GM18909 (cell line): ENCODE measurements around the gene ERBB2.
"Not testable (repeated sequence)": the region's sequence is repeated elsewhere in the genome, so short reads cannot be mapped to it uniquely, and the experiment has no call there.

ENCODE experiments used
- ATAC-seq: cut with Tn5 transposase; IDR thresholded peaks from one replicate; pipeline ENCODE4 v1.9.1; 2021; ENCODE audit warnings: mild to moderate bottlenecking; ENCODE audit not compliant: unreplicated experiment, poor library complexity

The ERBB2 gene

GRCh38 chr17:39676198-39676819 is 23.6 kb upstream of the ERBB2 start:
- no peak for ATAC-seq

DNA sequence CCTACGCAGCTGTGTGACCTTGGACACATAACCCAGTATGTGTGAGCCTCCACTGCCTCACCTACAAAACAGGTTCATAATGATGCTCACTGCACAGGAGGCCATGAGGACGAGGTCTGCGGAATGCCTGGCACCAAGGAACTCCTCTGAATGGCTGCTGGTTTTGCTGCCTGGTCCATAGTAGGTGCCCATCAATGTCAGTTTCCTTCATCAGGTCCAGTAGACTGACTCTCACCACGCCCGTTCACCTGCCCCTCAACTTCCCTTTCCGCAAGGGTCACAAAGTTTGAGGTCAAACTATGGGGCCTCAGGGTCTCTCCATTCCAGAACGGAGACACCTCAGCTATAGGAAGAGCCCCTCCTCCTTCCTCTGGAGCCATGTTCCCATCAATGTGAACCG is 22.8 kb upstream of the ERBB2 start:
- no peak for ATAC-seq

GRCh38 chr17:39677542-39678339 is 22.1 kb upstream of the ERBB2 start:
- no peak for ATAC-seq

GRCh38 chr17:39678340-39679116 is 21.3 kb upstream of the ERBB2 start:
- no peak for ATAC-seq

DNA sequence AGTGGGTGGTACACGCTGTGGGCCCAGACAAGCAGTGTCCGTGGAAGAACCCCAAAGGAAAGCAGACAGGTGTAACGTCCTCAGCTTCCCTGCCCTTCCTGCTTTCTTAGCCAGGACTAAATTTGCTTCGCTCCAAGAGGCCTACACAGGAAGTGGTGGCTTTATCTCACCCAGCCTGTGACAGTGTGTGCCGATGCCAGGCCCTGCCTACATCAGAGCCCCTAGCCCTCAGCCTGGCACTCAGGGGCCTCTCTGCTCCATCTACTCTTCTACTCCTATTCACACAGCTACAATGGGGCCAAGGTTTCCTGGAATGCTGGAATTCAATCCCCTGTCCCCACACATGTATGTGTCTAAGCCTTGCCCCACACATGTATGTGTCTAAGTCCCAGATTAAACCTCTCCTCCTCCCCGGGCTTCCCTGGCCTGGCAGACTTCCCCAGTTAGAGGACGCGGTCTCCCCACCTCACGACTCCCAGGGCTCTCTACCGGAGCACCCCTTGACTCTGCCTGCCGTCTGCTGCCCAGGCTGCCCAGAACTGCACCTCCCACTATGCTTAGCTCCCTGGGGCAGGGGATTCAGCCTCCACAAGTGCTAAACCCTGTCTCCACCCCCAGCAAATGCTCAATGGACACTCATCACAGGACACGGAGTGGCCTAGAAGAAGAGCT is 20.2 kb upstream of the ERBB2 start:
- no peak for ATAC-seq

- ATAC-seq, result no peak
These were observed 16.4 kb upstream of the ERBB2 start for GRCh38 chr17:39683295-39683939.

GRCh38 chr17:39684369-39685192 is 15.3 kb upstream of the ERBB2 start:
- no peak for ATAC-seq

GRCh38 chr17:39687101-39687545 is 12.7 kb upstream of the ERBB2 start:
- ATAC-seq, result no peak

- ATAC-seq, result peak; percentile 91
These were observed 12.1 kb upstream of the ERBB2 start, which contains the start of gene PGAP3 for GRCh38 chr17:39687546-39688474. Gene PGAP3 (minus strand): TSS chr17:39688057. CDS start chr17:39688014, 43 bp downstream.

DNA sequence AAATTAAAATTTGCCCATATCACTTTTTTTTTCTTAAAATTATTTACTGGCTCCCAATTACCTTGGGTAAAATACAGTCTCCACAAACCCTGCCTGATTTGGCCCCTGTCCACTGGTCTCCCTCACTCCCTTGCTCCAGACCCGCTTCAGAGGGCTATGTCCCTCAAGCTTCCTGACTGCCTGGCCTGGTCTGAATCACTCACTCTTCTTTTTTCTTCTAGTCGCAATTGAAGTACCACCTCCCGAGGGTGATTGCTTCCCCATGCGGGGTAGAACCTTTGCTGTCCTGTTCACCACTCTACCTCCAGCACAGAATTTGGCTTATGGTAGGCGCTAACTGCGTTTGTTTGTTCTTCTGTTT is 11.4 kb upstream of the ERBB2 start:
- ATAC-seq, result no peak

- no peak for ATAC-seq
These were observed 10.9 kb upstream of the ERBB2 start for GRCh38 chr17:39688945-39689344.

DNA sequence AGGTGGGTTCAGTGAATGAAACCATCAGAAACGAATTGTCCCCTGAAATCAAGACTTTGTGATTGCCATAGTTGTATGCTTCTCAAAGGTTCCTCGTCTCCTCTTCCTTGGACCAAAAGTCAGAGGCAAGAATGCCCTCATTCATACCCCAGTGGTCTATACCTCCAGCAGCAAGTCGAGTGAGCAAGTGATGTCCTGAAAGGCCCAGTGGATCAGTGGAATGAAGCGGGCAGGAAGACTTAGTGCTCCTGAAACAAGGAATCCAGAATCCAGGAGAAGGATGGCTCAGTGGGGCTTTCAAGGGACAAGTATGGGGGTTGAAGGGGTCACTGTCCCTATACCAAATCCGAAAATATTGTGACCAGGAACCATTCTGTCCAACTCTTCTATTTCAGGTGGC is 5.3 kb upstream of the ERBB2 start:
- ATAC-seq, result no peak

DNA sequence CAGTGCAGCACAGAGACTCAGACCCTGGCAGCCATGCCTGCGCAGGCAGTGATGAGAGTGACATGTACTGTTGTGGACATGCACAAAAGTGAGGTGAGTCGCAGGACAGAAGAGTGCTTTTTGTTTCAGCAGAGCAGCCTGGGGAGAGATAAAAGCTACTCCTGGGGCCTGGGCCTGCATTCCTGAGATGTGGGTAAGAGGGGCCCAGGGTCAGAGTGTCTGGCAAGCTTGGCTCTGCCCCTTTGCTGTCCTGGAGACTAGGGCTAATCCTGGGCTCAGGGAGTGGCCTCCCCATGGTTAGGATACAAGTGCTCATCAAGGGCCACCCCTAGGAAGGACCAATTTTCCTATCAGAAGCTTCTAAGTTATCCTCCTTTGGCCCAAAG is 4.8 kb upstream of the ERBB2 start:
- ATAC-seq, result no peak

DNA sequence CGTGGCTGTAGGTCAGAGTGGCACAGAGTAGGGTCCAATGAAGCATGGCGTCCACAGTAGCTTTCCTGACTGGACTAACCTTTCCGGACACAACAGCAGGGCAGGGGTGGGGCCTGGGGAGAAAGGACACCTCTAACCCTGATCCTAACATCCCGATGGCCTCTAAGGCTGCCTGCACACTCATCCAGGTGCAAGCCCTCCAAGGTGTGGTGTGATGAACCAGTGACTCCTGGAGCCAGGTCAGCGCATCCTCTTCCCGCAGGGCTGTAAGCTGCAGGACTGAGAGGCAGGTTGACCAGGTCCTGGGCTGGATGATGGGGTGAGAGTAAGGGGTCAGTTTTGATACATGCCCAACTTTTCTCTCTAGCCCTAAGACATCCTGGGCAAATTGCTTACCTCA is 3.1 kb upstream of the ERBB2 start:
- ATAC-seq, result no peak

DNA sequence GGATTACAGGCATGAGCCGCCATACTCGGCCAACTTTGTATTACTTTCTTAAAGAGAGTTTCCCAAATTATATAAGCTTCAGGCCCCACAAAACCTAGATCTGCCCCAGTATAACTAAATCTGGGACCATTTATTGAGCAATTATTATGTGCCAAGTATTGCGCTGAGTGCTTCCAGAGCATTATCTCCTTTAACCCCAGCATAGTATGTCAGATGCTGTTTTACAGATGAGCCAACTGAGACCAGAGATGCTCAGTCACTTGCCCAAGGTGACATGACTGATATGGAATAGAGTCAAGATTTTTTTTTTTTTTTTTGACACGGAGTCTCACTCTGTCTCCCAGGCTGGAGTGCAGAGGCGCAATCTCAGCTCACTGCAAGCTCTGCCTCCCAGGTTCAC is 1.9 kb upstream of the ERBB2 start:
- ATAC-seq, result no peak

- not testable (repeated sequence) for ATAC-seq
These were observed 577 bp upstream of the ERBB2 start for GRCh38 chr17:39699157-39699817.

DNA sequence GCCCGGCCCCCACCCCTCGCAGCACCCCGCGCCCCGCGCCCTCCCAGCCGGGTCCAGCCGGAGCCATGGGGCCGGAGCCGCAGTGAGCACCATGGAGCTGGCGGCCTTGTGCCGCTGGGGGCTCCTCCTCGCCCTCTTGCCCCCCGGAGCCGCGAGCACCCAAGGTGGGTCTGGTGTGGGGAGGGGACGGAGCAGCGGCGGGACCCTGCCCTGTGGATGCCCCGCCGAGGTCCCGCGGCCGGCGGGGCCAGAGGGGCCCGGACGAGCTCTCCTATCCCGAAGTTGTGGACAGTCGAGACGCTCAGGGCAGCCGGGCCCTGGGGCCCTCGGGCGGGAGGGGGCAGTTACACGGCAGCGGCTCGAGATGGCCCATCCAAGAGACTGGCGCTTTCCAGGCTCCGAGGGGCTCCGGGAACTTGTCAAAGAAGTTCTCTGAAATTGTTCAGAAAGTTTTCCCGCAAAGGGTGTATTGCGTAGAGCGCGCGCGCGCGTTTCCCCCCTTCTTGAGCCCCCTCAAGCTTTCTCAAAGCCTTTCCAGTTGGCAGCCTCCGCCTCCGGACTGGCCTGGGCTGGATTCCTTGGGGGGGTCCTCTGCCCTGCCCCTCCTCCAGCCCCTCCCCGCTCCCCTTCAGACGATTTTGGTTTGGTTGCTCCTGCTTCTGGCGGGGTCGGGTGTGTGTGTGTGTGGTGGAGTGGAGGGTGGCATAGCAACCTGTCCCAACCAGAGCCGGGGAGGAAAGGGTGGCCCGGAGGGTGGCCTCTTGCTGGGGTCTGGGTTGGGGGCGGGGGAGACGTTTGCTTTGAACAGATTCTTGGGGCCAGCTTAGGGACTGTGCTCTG is 504 bp downstream of the ERBB2 start:
- no peak for ATAC-seq
